ENCODE measurements around the gene HSD3B1.
"Not testable (repeated sequence)": the region's sequence is repeated elsewhere in the genome, so short reads cannot be mapped to it uniquely, and the experiment has no call there.

The HSD3B1 gene

GRCh38 chr1:119556423-119556822 lies 49.4 kb downstream of the HSD3B1 start:
- DNase-seq = no peak

DNA sequence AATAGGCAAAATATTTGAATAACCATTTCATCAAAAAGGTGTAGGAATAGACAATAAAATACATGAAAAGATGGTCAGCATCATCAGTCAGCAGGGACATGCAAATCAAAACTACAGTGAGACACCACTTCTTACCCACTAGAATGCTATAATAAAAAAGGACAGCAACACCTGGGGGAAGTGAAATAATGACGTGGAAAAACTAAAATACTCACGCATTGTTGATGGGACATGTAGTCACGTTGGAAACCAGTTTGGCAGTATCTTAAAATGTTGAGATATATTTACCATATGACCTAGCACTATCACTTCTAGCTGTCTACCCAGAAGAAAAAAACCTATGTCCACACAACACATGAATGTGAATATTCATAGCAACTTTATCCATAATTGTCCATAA lies 53.4 kb downstream of the HSD3B1 start:
- not testable (repeated sequence) for DNase-seq

DNA sequence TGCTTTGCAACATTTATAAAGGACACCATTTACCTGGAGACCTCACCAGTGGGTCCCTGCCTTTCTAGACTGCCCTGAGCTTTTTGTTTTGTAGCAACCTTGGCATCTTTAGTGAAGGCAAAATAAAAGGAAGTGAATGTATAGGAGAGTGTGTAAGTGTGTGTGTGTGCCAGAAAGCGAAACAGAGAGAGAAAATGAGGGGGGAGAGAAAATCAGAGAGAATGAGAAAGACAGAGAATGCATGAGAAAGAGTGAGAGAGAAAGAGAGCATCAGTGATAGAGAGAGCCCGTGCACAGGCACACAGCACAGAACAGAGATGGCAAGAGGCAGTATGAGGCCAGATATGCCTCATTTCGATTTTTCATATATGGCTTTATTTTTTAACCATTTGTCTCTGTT lies 57.5 kb downstream of the HSD3B1 start:
- DNase-seq = no peak

Data from stimulated activated CD4-positive, alpha-beta T cell treated with anti-CD3 and anti-CD28 coated beads, Interleukin-2, amount 100 ng/mL, for 24 hours (primary cell).